HEK293T (cell line): ENCODE measurements around the gene BST2.

ENCODE experiments used
- BHLHE40 ChIP-seq: fragments of 450-650 bp; IDR thresholded peaks from 2 replicates; pipeline ENCODE4 v1.6.1; 2016; ENCODE audit warnings: mild to moderate bottlenecking, moderate library complexity, borderline replicate concordance
- SP1 ChIP-seq: fragments of 450-650 bp; IDR thresholded peaks from 2 replicates; pipeline ENCODE4 v1.6.1; 2017

DNA sequence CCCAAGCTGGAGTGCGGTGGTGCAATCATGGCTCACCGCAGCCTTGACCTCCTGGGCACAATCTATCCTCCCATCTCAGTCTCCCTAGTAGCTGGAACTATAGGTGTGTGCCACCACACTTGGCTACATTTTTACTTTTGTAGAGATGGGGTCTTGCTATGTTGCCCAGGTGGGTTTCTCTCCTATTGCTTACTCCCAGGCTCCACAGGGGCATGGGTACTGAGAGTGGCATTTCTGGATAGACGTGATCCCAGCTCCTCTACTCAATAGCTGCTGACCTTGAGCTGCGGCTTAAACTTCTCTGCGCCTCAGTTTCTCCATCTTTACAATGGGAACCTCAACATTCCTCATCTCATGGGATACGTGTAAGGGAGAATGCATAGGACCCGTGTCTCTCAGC, 26.0 kb upstream of the BST2 start:
- TF ChIP-seq BHLHE40 (no peak), SP1 (no peak)
